ENCODE measurements around the gene ELAVL1.
"Not testable (repeated sequence)": the region's sequence is repeated elsewhere in the genome, so short reads cannot be mapped to it uniquely, and the experiment has no call there.

The ELAVL1 gene

DNA sequence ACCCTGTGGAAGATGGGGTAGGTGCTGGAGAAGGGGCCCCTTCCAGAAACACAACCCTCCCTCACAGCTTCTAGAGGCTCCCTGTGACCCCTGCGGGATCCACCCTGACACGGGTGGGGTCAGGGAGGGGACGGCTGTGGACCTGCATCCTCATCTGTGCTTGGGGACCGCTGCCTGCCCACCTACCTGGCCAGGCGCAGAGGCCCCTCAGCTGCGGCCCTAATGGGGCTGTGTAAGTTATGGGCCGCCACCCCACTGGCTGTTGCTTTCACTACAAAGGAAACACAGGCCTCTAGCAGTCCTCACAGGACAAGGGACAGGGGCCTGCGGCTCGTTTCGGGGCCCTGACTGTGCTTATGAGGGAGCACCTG is 72.5 kb downstream of the ELAVL1 start:
- no peak for DNase-seq

DNA sequence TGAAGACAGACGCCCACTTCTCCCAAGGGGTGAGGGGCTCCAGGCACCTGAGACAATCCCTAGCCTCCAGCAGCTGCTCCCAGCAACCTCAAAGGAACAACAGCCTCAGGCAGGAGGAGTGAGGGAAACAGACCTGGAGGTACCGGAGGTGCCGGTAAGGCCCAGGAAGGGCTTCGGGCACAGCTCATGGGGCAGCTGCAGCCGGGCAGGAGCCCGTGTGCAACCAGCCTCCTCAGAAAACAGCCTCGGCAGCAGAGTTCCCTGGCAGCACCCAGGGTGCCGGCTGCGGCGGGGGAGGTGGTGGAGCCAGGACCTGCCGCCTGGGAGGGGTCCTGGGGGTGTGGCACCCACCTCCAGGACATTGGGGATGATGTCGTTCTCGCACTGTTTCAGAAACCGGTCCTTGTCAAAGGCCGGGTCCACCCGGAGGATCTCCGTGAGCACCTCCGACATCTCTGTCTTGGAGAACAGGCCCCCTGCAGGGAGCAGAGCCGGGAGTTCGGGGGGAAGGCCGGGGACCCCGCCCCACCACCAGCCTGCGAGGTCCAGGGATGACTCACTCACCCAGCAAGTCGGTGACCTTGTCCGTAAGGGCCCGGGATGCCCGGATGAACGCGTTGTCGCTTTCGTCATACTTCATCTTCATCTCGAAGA is 73.0 kb downstream of the ELAVL1 start:
- no peak for DNase-seq

DNA sequence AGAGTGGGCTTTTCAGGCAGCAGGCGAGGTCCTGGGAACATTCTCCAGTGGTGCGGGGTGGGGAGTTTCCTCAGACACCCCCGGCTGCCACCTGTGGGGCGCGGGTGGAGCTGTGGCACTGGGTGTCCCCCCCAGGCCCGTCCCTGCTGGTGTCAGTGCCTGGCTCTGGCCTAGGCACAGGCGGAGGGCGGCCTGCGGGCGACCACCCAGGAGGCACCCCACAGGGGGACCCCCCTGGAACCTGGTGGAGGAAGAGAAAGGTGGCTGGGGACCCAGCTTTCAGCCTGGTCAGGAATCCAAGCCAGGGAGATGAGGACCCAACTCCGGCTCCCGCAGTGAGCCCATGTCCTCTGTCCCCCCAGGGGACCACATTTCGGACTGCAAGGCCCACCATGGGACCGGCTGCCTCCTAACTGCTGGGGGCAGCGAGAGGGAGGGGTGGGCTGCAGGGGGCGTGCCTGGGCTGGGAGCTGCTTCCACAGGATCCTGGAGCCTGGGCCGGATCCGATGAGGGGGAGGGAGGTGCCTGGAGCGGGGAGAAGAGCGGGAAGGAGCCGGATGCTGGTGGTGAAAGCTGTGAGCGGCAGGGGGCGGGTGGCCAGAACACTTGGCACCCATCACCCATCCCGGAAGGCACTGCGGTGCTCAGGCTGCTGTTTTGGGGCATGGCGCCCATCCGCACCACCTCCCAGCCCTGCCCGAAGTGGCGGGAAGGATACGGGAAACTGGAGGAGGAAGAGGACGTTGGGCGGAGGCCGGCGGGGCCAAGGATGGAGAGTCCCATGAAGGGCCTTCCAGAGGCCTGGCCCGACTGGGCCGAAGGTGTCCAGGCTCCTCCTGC is 74.0 kb downstream of the ELAVL1 start:
- no peak for DNase-seq

DNA sequence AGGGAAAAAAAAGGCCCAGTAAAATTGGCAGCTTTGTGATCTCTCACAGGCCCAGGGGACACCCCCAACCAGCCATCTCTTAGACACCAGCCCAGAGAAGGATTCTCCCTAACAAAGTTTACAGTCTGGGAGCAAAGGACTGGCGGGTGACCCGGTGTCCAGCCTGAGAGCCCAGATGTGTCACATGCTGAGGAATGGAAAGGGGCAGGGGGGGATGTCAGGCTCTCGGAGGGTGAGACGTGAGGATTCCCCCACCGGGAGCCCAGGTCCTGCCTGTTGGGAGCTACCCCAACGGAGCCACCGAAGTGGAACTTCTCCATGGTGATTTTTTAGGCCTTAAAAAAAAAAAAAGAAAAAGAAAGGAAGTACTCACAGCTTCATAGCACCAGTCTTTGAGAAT is 74.7 kb downstream of the ELAVL1 start:
- no peak for DNase-seq

DNA sequence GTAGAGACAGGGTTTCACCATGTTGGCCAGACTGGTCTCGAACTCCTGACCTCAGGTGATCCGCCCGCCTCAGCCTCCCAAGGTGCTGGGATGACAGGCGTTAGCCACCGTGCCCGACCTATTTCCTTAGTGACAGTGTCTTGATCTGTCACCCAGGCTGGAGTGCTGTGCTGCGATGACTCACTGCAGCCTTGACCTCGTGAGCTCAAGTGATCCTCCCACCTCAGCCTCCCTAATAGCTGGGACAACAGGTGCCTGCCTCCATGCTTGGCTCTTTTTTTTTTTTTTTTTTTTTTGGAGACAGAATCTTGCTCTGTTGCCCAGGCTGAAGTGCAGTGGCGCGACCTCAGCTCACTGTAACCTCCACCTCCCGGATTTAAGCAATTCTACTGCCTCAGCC is 75.4 kb downstream of the ELAVL1 start:
- DNase-seq, result not testable (repeated sequence)

DNA sequence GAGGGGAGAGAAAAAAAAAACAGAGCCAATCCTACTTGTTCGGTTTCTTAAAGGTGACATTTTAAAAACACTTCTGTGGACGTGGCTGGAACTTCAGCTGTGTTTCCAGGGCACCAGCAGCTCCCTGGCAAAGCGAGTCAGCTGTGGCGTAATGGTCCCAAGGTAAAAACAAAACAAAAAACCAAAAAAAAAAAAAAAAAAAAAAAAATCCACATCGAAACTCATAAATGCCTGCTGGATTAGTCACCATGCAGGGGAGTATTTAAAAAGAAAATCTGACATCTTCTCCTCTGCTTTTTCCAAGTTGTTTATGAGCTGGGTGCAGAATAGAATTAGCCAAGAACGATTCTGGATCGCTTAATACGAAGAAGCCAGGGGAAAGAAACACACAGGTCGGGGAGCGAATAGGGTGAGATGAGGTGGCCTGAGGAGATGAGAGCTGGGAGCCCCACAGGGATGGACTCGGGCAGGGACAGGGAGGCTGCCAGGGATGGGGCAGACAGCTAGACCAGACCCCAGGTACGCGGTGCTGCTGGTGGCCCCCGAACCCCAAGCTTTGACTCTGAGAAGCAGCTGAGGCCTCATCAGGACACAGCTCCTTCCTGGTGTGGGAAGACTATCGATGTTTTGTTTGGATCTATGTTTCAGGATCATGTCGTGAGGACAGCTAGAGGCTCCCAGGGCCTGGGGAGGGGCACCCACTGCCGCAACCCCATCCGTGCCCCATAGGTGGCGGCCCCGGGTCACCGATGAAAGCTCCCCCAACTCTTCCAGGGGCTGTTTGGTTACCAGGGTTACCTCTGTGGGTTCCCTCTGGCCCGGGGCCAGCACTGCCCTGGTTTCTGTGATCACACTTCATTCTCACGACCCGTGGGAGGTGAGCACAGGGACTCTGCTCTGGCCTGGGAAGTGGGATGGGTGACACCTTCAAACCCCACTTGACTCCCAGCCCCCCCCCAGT is 76.4 kb downstream of the ELAVL1 start:
- no peak for DNase-seq

DNA sequence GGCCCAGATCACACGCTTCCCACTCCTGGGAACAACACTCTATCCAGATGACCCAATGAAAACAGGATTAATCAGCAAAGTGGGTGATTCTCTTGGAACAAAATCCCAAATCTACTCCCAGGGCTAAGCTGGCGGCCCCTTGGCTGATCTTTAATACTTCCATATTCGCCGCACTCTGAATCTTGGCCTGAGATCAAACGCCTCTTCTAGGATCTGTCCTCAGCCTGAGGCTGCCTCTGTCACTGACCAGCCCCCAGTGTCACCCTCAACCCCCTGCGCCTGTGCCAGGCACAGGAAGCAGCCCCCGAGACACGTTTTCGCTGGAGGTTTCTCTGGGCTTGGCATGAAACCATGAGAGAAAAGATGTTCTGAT is 77.1 kb downstream of the ELAVL1 start:
- DNase-seq, result no peak

DNA sequence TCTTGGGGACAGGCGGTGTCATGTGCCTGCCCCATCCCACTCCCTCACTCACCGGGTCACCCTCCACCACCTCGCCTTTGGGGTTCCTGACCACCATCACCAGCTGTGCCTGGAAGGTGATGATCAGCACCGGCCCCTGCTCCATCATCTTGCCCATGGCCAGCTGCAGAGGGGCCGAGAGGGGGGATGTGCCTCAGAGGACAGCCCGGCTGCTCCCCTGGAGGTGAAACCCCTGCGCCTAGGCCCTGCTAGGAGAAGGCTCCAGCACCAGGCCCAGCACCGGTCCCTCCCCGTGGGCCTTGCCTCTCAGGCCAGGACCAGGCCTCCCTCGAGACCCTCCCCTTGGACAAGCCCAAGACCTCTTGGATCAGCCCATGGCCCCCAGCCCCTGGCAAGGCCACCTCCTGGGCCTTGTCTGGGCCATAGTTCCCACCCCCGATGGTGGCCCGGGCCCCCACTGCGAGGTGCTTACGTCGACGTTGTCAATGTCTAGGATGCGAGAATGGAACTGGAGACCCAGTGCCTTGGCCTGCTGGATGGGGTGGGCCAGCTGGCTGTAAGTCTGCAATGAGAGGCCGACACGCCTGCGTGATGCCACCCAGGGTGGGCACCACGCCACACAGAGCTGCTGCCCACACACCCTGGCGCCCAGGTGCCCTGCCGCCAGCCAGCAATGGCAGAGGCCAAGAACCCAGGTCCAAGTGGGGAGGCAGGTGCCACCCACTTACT is 77.7 kb downstream of the ELAVL1 start:
- no peak for DNase-seq

DNA sequence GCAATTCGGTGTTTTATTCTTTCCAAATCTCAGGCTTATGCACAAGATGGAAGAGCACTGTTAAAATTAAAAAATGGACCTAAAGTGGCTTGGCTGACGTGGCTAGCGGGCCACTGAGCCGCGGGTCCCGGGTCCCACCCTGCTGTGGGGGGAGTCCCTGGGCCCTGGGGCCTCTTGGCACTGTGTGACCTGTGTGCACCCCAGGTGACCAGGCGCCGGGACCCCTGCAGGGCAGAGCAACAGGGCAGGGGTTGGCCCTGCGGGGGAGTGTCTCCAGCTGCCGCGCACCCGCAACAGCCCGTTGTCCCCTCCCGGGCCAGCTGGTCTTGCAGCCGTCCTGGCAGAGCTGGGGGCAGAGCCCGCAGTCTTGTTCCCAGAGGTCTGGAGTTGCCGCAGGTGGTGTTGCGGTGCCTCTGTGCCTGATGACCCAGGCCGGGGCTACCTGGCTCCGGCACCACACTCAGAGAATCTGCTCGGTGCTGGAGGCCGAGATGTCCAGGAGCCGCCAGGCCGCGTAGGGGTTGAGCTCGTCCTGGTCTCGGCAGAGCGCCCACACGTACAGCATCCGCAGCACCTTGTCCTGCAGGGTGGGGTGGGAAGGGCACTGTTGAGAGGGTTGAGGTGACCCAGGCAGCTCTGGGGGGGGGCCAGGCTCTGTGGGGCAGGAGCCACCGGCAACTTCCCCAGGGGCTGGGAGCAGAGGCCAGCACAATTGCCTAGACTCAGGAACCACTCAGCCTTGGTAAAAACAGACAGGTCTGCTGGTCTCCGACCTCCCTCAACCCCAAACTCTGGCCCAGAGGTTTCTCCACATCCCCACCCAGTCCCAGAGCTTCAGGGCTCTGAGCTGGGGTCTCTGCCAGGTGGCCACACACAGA is 78.5 kb downstream of the ELAVL1 start:
- DNase-seq, result no peak

DNA sequence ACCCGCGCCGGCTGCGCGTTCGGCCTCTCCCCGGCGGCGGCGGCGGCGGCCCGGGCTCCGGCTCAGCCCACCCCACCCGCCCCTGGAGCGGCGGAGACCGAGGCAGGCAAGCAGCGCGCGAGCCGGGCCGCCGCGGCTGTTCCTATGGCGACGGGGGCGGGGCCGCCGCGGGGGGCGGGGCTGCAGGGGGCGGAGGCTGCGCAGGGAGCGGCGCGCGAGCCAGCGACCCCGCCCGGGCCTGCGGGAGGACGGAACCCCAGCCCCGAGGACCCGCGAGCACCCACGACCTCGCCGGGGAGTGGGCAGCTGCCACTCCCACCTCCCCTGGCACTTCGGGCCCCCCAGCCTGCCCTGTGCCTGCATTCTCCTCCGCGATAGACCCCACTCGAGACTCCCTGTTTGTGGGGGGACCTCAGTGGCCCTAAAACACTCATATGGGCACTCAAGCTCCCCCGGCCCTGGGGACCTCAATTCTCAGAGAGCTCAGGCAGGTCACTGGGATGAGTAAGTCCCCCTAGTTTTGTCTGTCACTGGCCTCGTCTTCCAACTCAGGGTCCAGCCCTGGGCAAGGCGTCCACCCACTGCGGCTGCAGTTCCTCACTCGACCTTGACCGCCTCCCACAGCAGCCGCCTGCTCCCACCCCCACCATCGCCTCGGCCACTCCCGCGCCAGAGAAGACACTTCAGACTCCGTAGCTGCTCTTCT is 79.3 kb downstream of the ELAVL1 start, which contains the start of gene CTXN1:
Gene CTXN1, minus strand, starts transcription at position 115 of the 706 bp plus-strand sequence. CDS start 597 bp downstream, outside the sequence.
- peak; percentile 35 for DNase-seq

DNA sequence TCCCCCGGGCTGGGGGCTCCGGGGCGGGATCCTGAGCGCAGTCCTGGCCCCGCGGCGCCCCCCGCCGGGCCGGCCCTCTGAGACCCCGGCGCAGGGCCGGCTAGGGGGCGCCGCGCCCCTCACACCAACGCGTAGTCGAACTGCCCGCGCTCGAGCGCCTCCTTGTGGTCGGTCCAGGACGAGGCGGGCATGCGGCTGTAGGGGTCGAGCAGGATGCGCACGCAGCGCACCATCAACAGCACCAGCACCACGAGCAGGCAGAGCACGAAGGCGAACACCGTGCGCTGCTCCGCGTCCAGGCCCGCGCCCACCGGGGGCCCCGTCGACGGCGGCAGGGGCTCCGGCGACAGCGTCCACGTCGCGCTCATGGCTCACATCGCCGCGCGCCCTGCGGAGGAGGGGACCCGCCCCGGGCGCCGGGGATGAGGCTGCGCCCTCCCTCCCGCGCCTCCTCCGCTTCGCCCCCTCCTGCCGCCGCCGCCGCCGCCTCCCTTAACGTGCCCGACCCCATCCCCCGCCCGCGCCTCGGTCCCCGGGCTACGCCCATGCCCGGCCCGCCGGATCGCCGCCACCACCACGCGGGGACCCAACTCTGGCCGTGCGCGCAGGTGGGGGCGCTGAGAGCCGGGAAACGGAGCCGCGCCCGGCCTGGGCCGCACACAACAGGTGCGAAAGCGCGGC is 80.1 kb downstream of the ELAVL1 start:
- peak; percentile 63 for DNase-seq

DNA sequence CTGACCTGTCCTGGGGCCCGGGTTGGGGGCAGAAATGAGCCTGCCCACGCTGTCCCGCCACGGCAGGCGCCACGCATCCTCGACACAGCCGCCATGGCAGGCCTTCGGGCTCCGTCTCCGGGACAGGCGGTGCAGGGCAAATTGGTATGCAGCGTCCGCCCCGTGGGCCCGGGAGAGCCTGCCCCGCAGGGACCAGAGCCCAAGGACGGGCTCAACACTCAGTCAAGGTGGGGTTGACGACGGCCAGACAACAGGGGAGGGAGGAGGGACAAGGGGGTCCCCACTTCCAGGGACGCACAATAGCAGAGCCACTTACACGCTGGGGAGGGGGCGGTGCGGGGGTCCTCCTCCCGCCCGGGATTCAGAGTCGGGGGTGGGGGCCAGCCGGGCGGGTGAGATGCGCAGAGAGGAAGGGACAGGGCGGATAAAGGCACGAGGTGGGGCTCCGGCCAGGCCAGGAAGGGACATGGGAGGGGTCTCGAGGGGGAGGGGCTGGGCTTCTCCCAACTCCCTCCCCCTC is 80.7 kb downstream of the ELAVL1 start:
- DNase-seq, result no peak

DNA sequence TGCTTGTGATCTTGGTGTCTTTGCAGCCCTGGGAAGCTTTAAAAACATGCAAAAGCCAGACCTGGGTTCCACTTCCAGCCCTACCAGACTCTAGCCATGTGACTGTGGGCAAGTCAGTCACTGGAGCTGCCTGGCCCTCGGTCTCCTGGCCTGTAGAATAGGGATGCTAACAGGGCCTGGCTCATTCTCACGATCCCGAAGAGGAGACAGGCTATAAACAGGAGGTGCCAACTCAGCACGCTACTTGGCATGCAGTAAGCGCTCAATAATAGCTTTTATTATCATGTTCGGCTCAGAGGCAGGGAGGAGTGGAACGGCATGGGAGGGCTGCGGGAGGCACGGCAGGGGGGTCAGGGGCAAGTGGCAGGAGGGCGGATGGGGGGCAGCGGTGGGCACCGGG is 81.2 kb downstream of the ELAVL1 start:
- no peak for DNase-seq

DNA sequence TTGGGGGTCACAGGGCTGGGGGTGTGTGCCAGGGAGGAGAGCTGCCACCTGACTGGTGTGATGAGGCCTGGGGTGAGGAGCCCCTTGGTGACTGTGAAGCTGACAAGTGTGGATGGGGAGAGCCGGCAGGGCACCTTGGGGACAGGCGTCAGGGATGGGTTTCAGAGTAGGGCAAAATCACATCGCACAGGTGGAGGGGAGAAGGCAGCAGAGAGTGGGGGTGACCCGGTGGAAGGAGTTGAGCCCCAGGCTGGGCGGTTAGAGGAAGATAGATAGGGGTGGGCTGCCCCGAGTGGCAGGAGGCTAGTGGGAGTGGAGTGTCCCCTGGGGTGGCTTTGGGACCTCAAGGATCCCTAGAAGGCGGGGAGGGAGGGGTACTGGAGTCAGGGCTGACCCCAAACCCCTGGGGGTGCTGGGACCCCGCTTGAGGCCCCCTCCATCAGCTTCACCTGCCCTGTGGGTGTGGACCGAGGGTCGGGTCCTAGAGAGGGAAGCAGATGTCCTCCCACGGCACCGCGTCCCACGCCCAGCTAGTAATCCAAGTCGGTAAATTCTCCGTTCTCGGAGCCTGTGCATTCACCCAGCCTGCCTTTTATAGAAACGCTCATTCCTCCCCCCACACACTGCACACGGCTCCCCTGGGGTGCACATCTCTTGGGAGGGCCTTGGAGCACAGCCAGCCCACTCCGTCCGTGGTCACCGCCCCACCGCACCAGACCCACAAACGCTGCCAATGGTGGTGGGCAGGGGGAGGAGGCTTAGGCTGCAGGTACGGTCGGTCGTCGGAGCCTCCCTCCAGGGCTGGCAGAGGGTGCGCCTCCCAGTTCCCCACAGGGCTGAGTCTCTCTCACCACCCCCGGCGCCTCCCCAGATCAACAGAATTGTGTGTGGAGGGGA is 81.9 kb downstream of the ELAVL1 start:
- DNase-seq, result no peak

DNA sequence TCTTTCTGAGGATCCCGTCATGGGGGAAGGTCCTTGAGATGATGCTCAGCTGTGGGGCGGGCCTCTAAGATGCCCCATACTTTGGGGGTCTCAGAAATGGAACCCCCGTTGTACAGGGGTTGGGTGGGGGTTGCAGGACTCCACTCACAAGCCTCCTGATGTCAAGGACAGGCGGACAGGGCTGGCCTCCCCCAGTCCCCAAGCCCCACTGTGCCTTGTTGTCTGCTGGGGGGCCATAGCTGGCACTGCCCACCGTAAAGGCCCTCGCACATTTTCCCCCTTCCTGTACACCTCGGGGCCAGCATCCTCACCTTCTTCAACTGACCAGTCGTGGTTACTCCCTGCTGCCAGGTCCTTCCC is 82.6 kb downstream of the ELAVL1 start:
- no peak for DNase-seq

DNA sequence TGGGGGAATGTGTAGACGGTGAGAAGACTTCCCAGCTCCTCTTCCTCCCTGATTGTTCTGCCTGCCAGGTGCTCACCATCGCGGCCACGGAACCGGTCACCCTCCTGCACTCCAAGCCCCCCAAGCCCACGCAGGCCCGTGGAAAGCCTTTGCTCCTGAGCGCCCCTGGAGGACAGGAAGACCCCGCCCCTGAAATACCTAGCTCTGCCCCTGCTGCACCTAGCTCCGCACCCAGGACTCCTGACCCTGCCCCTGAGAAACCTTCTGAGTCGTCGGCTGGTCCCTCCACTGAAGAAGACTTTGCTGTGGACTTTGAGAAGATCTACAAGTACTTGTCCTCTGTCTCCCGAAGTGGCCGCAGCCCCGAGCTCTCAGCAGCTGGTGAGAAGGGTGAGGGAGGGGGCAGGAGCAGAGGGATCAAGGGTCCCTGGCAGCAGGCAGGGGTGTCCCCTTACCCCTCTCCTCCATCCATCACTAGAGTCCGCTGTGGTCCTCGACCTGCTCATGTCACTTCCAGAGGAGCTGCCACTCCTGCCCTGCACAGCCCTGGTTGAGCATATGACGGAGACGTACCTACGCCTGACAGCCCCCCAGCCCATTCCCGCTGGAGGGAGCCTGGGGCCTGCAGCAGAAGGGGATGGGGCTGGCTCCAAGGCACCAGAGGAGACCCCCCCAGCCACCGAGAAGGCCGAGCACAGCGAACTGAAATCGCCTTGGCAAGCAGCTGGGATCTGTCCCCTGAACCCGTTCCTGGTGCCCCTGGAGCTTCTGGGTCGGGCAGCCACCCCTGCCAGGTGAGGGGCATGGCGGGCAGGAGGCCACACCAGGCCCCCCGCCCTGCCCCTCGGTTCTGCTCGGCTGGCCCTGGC is 83.2 kb downstream of the ELAVL1 start:
- no peak for DNase-seq

DNA sequence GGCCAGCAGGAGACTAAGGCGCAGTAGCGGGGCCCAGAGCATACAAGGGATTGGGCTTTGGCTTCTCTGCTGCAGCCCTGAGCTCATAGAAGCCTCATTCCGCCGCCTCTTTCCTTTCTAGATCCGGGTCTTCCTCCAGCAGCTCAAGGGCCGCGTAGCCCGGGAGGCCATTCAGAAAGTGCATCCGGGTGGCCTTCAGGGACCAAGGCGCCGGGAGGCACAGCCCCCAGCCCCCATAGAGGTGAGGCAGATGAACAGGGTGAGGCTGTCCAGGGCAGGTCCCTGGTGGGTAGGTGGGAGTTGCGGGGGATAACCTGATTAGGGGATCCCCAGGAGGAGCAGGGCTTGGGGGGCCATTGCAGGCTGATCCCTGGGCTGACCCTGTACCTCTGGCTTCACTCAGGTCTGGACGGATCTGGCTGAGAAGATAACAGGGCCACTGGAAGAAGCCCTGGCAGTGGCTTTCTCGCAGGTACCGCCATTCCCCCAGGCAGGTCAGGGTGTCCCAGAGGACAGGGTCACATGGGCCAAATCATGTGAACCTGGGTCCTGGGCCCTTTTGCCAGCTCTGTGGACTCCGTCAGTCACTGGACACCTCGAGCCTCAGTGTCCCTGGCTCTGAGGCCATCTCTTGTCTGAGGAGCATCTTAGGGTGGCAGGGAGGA is 84.0 kb downstream of the ELAVL1 start:
- no peak for DNase-seq
